GM18858 (cell line): Measurements from ENCODE around the gene TRIOBP.
A peak's percentile ranks its signal among the peaks of the same experiment; 100 is the strongest.

Source experiments
- ATAC-seq: cut with Tn5 transposase; IDR thresholded peaks from one replicate; pipeline ENCODE4 v1.9.1; 2021; ENCODE audit not compliant: unreplicated experiment

The TRIOBP gene

GRCh38 chr22:37669586-37669985 is 27.3 kb upstream of the TRIOBP start:
- no peak for ATAC-seq

DNA sequence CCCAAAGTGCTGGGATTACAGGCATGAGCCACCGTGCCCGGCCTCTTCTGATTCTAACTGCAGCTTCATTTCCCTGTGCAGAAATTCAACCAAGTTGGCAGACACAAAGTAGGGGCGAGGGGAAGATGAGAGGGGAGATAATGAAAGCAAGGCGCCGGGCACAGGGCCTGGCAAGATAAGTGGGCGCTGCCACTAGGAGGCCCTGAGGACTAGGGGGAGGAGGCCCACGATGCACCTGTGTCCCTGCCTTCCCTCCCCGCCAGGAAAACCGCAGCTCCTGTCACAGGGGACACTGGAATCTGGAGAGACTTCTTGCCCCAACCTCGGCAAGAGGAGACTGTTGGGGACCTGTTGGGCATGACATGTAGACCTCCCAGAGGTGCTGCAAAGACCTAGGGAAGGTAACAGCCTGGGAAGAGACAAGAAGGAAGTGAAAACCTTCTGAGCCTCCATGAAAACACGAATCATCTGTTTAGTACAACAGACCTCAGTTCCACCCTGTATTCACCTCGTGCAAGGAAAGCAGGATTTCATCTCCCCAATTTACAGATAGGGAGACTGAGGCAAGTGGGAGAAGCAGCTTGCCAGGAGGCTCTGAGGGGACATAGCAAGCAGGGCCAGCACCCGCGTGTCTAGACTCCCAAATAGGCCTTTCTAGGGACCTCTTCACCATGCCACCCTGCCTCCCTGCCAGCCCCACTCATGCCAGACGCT is 24.5 kb upstream of the TRIOBP start:
- ATAC-seq = no peak

- no peak for ATAC-seq
Measured at GRCh38 chr22:37672920-37673455, 23.9 kb upstream of the TRIOBP start.

- ATAC-seq = no peak
Measured at GRCh38 chr22:37674248-37674647, 22.6 kb upstream of the TRIOBP start.

DNA sequence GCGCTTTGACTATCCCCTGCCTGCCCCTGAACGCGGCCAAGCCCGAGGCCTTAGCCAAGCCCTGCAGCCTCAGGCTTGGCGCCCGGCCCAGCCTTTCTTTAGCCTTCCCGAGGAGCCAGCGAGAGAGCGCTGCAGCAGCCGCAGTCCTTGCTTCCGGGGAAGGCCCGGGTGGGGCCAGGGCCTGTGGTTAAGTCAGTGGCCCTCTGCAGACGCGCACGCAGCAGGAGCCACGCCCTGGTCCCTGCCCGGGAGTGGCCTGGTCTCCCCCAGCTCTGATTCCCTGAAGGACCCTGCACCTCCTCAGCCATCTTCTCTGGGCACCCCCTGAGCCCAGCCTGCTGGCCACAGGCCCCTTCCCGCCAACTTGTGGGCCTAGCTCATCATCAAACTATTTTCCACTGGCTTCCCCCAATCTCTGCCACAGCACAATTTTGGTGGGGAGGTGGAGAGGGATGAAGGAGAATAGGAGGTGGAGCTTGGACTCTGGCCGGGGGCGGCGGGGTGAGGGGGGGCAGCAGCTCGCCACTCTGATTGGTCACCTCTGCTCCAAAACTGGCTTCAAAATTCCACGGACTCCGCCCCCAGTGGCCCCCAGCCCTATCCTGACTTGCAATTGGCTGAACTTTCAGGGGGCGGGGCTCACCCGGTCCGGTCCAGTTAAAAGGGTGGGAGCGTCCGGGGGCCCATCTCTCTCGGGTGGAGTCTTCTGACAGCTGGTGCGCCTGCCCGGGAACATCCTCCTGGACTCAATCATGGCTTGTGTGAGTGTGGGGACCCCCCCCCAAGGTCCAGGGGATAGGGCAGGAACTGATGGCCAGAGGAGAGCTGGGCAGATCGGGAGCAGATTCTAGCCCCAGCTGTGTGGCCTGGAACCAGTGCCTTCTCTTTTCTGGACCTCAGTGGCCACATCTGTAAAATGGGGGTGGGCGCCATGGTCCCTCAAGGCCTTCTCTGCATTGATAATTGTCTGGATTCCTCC is 21.6 kb upstream of the TRIOBP start, which contains the start of gene LGALS1:
TSS of gene LGALS1 (plus strand) at position 686 of the 979 bp plus-strand sequence. CDS start at position 753, 67 bp downstream.
- no peak for ATAC-seq

GRCh38 chr22:37675930-37676735 is 20.7 kb upstream of the TRIOBP start:
- ATAC-seq = no peak

GRCh38 chr22:37676736-37677492 is 19.9 kb upstream of the TRIOBP start:
- ATAC-seq = peak; percentile 31

DNA sequence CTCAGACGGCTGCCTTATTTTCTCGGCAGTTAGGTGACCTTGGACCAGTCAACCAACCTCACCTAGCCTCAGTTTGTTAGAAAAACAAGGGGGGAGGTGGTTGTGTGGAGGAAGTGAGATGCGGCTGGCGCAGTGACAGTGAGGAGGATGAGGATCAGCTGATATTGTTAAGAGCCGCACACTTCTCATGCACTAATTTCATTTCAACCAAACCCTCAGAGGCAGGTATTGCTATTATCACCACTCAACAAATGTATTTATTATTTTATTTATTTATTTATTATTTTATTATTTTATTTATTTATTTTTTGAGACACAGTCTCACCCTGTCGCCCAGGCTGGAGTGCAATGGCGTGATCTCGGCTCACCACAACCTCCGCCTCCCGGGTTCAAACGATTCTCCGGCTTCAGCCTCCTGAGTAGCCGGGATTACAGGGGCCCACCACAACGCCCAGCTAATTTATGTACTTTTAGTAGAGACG is 19.3 kb upstream of the TRIOBP start:
- ATAC-seq = no peak

GRCh38 chr22:37678372-37678771 is 18.5 kb upstream of the TRIOBP start:
- ATAC-seq = no peak

GRCh38 chr22:37679670-37680069 is 17.2 kb upstream of the TRIOBP start:
- ATAC-seq = no peak

GRCh38 chr22:37680191-37680851 is 16.5 kb upstream of the TRIOBP start:
- ATAC-seq = no peak

GRCh38 chr22:37681001-37681424 is 15.8 kb upstream of the TRIOBP start:
- no peak for ATAC-seq

- no peak for ATAC-seq
Measured at GRCh38 chr22:37681556-37682049, 15.2 kb upstream of the TRIOBP start.

- no peak for ATAC-seq
Measured at GRCh38 chr22:37684803-37685615, 11.8 kb upstream of the TRIOBP start.

DNA sequence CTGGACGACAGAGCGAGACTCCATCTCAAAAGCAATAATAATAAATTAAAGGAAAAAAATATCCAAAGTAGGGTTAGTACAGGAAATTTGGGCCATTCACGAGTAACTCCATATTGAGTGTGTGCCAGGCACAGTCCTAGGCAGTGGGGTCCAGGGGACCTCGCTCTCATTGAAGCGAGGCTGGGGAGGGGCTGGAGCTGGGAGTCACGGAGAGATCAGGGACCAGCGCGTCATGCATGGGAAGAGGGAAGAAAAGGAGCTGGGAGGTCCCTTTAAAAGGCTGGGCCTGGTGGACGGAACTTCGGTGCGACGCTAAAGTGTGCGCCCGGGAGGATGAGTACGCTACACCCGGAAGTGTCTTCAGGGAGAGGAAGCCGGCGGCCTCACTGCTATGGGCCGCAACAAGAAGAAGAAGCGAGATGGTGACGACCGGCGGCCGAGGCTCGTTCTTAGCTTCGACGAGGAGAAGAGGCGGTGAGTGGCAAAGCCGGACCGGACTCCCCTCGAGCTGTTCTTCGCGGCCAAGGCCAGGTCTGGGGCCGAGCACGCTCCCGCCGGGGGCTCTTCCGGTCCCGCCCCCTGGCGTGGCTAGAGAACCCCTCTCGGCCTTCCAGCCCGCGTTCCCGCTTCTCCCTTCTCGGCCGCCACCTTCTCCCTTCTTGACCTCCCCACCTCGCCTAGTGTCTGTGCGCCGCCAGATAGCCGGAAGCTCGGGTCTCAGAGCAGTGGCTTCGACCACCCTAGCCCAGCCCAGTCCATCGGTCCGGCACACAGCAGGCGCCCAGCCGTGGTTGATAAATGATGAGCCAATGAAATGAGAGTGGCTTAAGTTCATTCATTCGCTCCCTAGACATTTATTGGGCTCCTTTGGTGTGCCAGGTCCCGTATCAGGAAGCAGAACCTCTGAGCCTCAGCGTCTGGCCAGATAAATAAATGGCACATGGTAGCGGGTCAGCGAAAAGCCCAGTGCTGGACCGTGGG is 10.6 kb upstream of the TRIOBP start, which contains the start of gene NOL12:
TSS of gene NOL12 (plus strand) at position 342 of the 981 bp plus-strand sequence. CDS start at position 392, 50 bp downstream.
- no peak for ATAC-seq

GRCh38 chr22:37690407-37690806 is 6.4 kb upstream of the TRIOBP start:
- ATAC-seq = no peak

DNA sequence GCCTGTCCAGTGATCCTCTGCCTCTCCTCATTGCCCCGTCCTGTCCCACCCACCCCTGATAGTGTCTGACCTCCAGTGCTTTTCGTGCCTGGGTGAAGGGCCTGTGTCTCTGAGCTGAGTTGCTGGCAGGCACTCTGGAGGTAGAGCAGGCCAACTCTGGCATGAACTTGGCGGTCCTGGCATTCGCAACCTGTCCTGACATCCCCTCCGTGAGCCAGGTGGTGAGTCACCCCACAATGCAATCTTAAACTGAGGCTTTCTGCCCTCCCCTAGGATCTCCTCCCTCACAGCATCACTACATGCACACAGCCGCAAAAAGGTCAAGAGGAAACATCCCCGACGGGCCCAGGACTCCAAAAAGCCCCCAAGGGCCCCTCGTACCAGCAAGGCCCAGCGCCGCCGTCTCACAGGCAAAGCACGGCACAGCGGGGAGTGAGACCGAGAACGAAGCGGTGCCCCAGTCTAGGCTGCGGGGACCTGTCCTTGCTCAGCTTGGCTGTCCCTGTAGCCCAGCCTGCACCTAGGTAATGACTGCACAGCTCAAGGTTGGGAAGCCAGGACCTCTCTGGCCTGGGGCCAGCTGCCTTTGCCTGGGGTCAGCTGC is 5.8 kb upstream of the TRIOBP start:
- ATAC-seq = no peak
